D721Med (cell line): Measurements from ENCODE around the gene COL25A1.

ENCODE experiments used
- DNase-seq: peaks from one replicate; pipeline ENCODE4 v3.0.0; 2011; ENCODE audit warnings: low spot score; ENCODE audit not compliant: insufficient read length
- FAIRE-seq: peaks from 2 replicates; lab custom pipeline; 2011; peaks lifted over from hg19 to GRCh38; lab: Jason Lieb, UNC
- TF ChIP-seq, protein P1 (sequence below): IDR thresholded peaks from 2 replicates; pipeline ENCODE4 v1.5.1; 2012; ENCODE audit warnings: mild to moderate bottlenecking, control low read depth; ENCODE audit not compliant: insufficient read depth; ENCODE audit errors: missing control alignments

Gene COL25A1

DNA sequence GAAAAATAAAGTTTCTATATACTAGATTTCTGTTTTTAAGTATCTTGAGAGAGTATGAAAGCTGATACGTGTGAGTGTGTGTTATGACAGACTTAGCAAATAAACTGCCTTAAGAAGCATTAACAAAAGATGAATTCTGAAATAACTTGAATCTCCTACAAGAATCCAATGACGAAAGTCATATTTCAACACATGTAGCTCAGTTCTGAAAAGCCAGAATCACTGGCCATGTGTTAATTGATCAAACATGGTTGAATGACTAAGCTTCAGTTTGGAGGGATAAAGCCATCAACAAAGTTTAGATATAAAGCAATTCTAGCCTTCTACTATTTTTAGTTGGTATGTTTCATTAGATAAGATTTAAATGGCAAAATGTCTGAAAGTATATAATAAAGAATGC is 451.1 kb downstream of the COL25A1 start:
- FAIRE-seq (no peak), DNase-seq (no peak)
- TF ChIP-seq, protein P1, sequence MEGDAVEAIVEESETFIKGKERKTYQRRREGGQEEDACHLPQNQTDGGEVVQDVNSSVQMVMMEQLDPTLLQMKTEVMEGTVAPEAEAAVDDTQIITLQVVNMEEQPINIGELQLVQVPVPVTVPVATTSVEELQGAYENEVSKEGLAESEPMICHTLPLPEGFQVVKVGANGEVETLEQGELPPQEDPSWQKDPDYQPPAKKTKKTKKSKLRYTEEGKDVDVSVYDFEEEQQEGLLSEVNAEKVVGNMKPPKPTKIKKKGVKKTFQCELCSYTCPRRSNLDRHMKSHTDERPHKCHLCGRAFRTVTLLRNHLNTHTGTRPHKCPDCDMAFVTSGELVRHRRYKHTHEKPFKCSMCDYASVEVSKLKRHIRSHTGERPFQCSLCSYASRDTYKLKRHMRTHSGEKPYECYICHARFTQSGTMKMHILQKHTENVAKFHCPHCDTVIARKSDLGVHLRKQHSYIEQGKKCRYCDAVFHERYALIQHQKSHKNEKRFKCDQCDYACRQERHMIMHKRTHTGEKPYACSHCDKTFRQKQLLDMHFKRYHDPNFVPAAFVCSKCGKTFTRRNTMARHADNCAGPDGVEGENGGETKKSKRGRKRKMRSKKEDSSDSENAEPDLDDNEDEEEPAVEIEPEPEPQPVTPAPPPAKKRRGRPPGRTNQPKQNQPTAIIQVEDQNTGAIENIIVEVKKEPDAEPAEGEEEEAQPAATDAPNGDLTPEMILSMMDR, result no peak

DNA sequence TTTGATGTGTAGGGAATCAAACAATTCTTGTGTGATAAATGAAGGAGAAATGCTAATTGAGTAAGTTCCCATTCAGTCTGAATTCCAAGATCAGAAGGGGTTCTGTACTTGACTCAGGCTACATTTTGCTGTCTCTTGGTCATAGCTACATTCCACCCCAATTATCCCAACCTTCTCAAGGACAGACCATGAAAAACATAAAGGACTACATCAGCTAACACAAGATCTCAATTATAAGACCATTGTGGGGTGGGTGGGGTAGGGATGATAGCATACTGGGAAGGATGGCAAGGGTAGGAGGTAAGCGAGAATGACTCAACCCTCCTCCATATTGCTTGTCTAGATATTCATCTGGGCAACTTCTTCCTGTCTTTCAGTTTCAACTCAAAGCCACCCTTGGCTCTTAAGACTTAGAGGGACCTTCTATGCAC is 452.2 kb downstream of the COL25A1 start:
- TF ChIP-seq, protein P1, result no peak
- DNase-seq, result no peak
- no peak for FAIRE-seq

DNA sequence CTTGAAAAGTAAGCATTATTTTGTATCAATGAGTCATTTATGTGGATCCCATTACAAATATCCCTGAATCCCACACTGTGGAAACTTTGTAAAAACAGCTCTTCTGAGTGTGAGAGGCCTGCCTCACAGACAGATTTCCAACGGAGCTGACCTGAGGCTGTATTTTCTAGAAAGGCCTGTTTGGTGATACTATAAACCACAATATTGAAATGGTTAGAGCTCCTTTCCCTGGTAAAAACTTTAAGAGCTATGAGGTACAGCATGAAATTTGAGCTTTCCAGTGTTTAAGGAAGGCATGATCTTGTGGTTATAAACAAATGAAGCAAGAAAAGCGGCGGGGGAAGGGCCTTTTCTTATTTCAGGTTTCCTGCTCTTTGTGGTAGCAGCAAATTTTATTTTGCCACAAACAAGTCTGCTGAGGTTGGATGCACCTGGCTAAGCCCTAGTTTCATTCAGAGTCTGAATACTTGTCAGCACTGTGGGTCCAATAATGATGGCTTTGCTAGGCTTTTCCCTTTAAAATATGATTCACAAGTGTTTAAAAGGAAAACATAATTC is 452.8 kb downstream of the COL25A1 start:
- TF ChIP-seq, protein P1, result no peak
- no peak for FAIRE-seq
- DNase-seq, result no peak

DNA sequence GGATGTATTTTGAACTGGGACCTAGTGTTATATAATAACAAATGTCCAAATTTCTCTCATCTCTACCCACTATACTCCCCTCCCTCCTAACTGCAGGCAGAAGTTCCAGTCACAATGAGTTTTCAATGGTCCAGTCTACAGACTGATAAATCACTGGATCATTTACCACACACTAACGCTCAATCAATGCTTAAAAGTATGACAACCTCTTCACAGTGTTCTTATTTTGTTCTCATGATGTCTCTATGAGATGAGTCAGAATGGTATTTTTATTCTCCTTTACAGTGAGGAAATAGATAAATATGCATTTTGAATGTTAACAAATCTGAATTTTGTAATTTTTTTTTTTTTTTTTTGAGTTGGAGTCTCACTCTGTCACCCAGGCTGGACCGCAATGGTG is 455.9 kb downstream of the COL25A1 start:
- FAIRE-seq, result no peak
- DNase-seq, result no peak
- TF ChIP-seq, protein P1, result no peak

DNA sequence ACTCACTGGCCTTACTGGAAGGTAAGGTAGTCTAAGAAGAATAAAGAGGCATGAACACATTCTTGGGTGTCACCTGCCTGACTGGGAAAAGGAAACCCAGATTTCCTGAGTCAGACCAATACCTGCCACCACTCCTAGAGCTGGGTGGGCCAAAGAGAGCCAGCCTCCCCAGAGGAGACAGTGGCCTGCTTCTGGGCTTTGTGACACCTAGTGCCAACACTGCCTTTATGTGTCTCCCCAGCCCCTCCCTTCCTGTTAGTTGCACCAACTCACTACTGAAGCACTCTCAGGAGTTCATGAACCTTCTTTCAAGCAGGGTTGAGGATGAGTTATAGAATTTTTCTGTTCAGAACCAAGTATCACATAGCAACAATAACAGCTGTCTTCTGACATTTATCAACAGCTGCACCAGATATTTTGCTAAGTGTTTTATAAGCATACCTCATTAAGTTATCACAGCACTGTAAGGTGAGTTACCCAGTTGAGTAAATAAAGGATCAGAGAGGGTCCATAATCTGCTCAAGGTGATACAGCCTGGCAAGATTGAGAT is 462.0 kb downstream of the COL25A1 start:
- no peak for FAIRE-seq
- TF ChIP-seq, protein P1, result no peak
- DNase-seq, result no peak

DNA sequence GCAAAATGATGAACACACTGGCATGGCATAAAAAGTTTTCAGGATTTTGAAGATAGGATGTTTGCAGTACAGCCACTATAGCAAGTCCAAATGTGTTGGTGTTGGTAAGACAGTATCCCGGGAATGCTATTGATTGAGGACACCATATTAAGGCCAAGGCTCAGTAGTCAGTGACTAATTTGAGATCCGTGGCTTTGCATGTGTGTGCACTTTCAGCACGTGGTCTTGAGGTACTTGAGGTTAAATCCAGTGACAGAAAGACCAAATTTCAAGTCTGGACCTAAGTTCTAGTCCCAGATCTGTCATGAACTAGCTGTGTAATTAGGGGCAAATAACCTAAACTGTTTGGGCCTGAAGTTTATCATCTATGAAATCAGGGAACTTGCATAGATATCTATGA is 463.1 kb downstream of the COL25A1 start:
- TF ChIP-seq, protein P1, result no peak
- FAIRE-seq (no peak), DNase-seq (no peak)

DNA sequence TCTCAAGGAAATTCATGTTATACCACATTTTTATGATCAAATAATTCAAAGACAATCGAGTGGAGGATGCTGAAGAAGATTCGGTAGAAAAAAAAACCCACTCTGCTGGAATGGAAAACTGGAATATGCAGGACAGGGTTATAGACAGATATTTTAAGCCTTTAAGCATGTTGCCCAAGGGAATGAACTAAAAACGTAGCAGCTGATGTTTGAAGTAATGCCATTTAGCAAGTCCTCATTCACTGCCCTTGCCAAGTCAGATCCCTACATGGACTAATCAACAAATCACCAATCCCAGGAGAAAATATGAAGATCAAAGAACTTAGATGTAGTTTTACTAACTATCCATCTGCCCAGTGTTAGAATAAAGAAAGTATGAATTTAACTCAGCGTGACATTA is 464.0 kb downstream of the COL25A1 start:
- TF ChIP-seq, protein P1, result no peak
- DNase-seq (no peak), FAIRE-seq (no peak)
